ENCODE measurements around the gene SRPRA.

Gene SRPRA

GRCh38 chr11:126281666-126282175 is 13.0 kb upstream of the SRPRA start:
- Histone ChIP-seq H3K4me1 (ENCODE audit: control insufficient read depth, insufficient read depth, low read length) (peaks cover 12% of the 10 kb centered on the region), H3K9ac (ENCODE audit: low read length) (no peak overlapping the region), H3K4me3 (ENCODE audit: low read length) (no peak overlapping the region)

GRCh38 chr11:126281245-126281644 is 12.6 kb upstream of the SRPRA start:
- no peaks in the 10 kb centered on the region for H3K27me3 ChIP-seq (ENCODE audit: control insufficient read depth, insufficient read depth, low read length)
- H3K4me1 ChIP-seq (ENCODE audit: control insufficient read depth, insufficient read depth, low read length): peaks cover 12% of the 10 kb centered on the region
- H3K36me3 ChIP-seq (ENCODE audit: control insufficient read depth, insufficient read depth, low read length): no peaks in the 10 kb centered on the region

More at GRCh38 chr11:126281666-126282175, 13.0 kb upstream of the SRPRA start:
- Histone ChIP-seq H3K36me3 (ENCODE audit: control insufficient read depth, insufficient read depth, low read length) (no peaks in the 10 kb centered on the region), H3K27me3 (ENCODE audit: control insufficient read depth, insufficient read depth, low read length) (no peaks in the 10 kb centered on the region), H3K9me3 (ENCODE audit: control insufficient read depth, low read length) (no peaks in the 10 kb centered on the region)

DNA sequence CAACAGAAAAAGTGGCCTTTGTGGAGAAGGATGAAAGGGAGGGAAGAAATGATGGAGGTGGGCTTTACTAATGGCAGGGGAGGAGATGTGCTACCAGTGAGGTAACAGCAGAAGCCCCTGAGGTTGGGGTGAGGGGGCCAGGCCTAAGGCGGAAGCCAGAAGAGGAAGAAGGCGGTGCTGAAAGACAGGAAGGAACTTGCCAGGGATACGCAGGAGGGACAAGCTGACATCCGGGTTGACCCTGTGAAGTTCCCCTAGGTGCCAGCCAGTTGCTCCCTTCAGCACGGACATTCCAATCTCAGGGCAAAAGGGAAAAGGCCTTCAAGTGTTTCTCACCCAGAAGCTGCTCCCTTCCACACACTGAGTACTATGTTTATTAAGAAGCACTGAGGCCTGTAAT is 11.9 kb upstream of the SRPRA start:
- H3K9me3 ChIP-seq (ENCODE audit: control insufficient read depth, low read length): no peaks in the 10 kb centered on the region
- H3K27me3 ChIP-seq (ENCODE audit: control insufficient read depth, insufficient read depth, low read length): no peaks in the 10 kb centered on the region
- no peaks in the 10 kb centered on the region for H3K36me3 ChIP-seq (ENCODE audit: control insufficient read depth, insufficient read depth, low read length)
- no peak overlapping the region for H3K9ac ChIP-seq (ENCODE audit: low read length)
- H3K4me1 ChIP-seq (ENCODE audit: control insufficient read depth, insufficient read depth, low read length): peaks cover 12% of the 10 kb centered on the region
- no peak overlapping the region for H3K4me3 ChIP-seq (ENCODE audit: low read length)

More at GRCh38 chr11:126281245-126281644, 12.6 kb upstream of the SRPRA start:
- no peaks in the 10 kb centered on the region for H3K9me3 ChIP-seq (ENCODE audit: control insufficient read depth, low read length)
- no peak overlapping the region for H3K4me3 ChIP-seq (ENCODE audit: low read length)
- no peak overlapping the region for H3K9ac ChIP-seq (ENCODE audit: low read length)

- Histone ChIP-seq H3K27me3 (ENCODE audit: control insufficient read depth, insufficient read depth, low read length) (no peaks in the 10 kb centered on the region), H3K9me3 (ENCODE audit: control insufficient read depth, low read length) (no peaks in the 10 kb centered on the region), H3K4me1 (ENCODE audit: control insufficient read depth, insufficient read depth, low read length) (peaks cover 6% of the 10 kb centered on the region), H3K9ac (ENCODE audit: low read length) (no peak overlapping the region), H3K4me3 (ENCODE audit: low read length) (no peak overlapping the region), H3K36me3 (ENCODE audit: control insufficient read depth, insufficient read depth, low read length) (no peaks in the 10 kb centered on the region)
These were observed 10.5 kb upstream of the SRPRA start for GRCh38 chr11:126279191-126279590.

- Histone ChIP-seq H3K9me3 (ENCODE audit: control insufficient read depth, low read length) (no peaks in the 10 kb centered on the region), H3K4me1 (ENCODE audit: control insufficient read depth, insufficient read depth, low read length) (peaks cover 6% of the 10 kb centered on the region), H3K36me3 (ENCODE audit: control insufficient read depth, insufficient read depth, low read length) (peaks cover 4% of the 10 kb centered on the region), H3K9ac (ENCODE audit: low read length) (no peak overlapping the region), H3K27me3 (ENCODE audit: control insufficient read depth, insufficient read depth, low read length) (no peaks in the 10 kb centered on the region), H3K4me3 (ENCODE audit: low read length) (no peak overlapping the region)
These were observed 9.1 kb upstream of the SRPRA start for GRCh38 chr11:126277780-126278179.

GRCh38 chr11:126277322-126277721 is 8.6 kb upstream of the SRPRA start:
- no peaks in the 10 kb centered on the region for H3K27me3 ChIP-seq (ENCODE audit: control insufficient read depth, insufficient read depth, low read length)
- peaks cover 4% of the 10 kb centered on the region for H3K36me3 ChIP-seq (ENCODE audit: control insufficient read depth, insufficient read depth, low read length)
- H3K4me3 ChIP-seq (ENCODE audit: low read length): no peak overlapping the region
- H3K9ac ChIP-seq (ENCODE audit: low read length): no peak overlapping the region
- H3K4me1 ChIP-seq (ENCODE audit: control insufficient read depth, insufficient read depth, low read length): peaks cover 6% of the 10 kb centered on the region
- no peaks in the 10 kb centered on the region for H3K9me3 ChIP-seq (ENCODE audit: control insufficient read depth, low read length)

- peaks cover 20% of the 10 kb centered on the region for H3K36me3 ChIP-seq (ENCODE audit: control insufficient read depth, insufficient read depth, low read length)
- H3K27me3 ChIP-seq (ENCODE audit: control insufficient read depth, insufficient read depth, low read length): no peaks in the 10 kb centered on the region
- peak overlapping the region; percentile 34 for H3K4me3 ChIP-seq (ENCODE audit: low read length)
- no peaks in the 10 kb centered on the region for H3K9me3 ChIP-seq (ENCODE audit: control insufficient read depth, low read length)
- peak overlapping the region; percentile 94 for H3K9ac ChIP-seq (ENCODE audit: low read length)
- H3K4me1 ChIP-seq (ENCODE audit: control insufficient read depth, insufficient read depth, low read length): peaks cover 9% of the 10 kb centered on the region
These were observed 361 bp downstream of the SRPRA start for GRCh38 chr11:126268361-126268707.

DNA sequence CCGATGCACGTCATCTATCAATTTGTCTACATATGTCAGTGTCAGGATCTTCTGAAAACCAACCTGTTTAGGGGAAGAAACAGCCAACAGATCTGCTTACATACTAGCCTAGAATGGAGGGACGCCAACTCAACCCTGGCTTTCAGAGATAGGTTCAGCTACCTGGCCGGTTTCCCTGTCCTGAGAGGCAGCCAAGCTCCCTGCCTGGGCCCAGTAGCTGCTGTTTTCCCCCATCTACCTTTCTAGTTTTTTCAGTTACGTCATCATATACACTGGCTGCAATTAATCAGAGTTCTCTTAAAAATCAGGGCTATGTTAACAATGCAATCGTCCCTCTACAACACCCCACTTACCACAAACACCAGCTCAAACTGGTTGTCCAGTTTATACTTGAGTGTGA is 1.0 kb downstream of the SRPRA start:
- Histone ChIP-seq H3K4me1 (ENCODE audit: control insufficient read depth, insufficient read depth, low read length) (peaks cover 9% of the 10 kb centered on the region), H3K27me3 (ENCODE audit: control insufficient read depth, insufficient read depth, low read length) (no peaks in the 10 kb centered on the region), H3K36me3 (ENCODE audit: control insufficient read depth, insufficient read depth, low read length) (peaks cover 23% of the 10 kb centered on the region), H3K9me3 (ENCODE audit: control insufficient read depth, low read length) (no peaks in the 10 kb centered on the region), H3K4me3 (ENCODE audit: low read length) (peak overlapping the region; percentile 34), H3K9ac (ENCODE audit: low read length) (peak overlapping the region; percentile 94)

- no peaks in the 10 kb centered on the region for H3K27me3 ChIP-seq (ENCODE audit: control insufficient read depth, insufficient read depth, low read length)
These were observed 2.9 kb downstream of the SRPRA start for GRCh38 chr11:126265811-126266210.

DNA sequence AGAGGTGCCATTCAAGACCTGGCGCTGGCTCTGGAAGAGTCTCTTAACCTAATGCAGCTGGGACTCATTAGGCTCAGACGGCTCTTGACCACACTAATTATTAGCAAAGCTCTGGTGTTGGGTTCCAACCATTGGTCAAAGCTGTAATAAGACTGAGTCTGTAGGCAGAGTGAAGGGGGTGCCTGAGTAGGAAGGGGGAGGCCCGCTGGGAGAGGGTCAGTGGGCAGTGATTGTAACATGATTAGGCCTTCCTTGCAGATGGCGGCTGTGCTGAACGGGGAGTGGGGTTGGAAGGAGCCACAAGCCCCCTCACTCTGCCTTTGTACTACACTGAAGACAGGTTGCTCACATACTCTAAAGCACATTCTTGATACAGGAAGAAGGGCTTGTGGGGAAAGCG is 5.2 kb downstream of the SRPRA start:
- Histone ChIP-seq H3K9ac (ENCODE audit: low read length) (no peak overlapping the region), H3K4me1 (ENCODE audit: control insufficient read depth, insufficient read depth, low read length) (peaks cover 9% of the 10 kb centered on the region), H3K36me3 (ENCODE audit: control insufficient read depth, insufficient read depth, low read length) (peaks cover 28% of the 10 kb centered on the region), H3K4me3 (ENCODE audit: low read length) (no peak overlapping the region), H3K9me3 (ENCODE audit: control insufficient read depth, low read length) (no peaks in the 10 kb centered on the region), H3K27me3 (ENCODE audit: control insufficient read depth, insufficient read depth, low read length) (no peaks in the 10 kb centered on the region)

More at GRCh38 chr11:126265811-126266210, 2.9 kb downstream of the SRPRA start:
- Histone ChIP-seq H3K4me1 (ENCODE audit: control insufficient read depth, insufficient read depth, low read length) (peaks cover 9% of the 10 kb centered on the region), H3K9me3 (ENCODE audit: control insufficient read depth, low read length) (no peaks in the 10 kb centered on the region), H3K4me3 (ENCODE audit: low read length) (no peak overlapping the region), H3K36me3 (ENCODE audit: control insufficient read depth, insufficient read depth, low read length) (peaks cover 28% of the 10 kb centered on the region), H3K9ac (ENCODE audit: low read length) (no peak overlapping the region)

DNA sequence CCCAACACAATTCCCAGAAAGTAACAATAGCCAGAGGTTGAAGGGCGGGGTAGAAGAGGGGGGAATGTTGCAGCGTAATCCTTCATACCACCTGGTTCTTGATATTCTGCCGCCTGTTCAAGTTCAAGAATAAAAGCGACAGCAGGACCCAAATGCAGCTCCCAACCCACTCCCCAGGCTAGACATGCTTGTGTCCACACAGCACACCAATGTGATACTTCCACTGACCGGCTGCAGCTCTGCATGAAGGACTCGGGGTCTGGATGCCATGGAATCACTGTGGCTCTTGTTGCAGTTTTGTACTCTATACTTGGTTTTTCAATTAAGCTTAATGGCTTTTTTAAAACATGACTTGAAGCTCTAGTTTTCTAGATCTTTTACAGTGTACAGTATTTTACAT is 6.5 kb downstream of the SRPRA start:
- Histone ChIP-seq H3K36me3 (ENCODE audit: control insufficient read depth, insufficient read depth, low read length) (peaks cover 28% of the 10 kb centered on the region), H3K27me3 (ENCODE audit: control insufficient read depth, insufficient read depth, low read length) (no peaks in the 10 kb centered on the region), H3K4me3 (ENCODE audit: low read length) (no peak overlapping the region), H3K9ac (ENCODE audit: low read length) (no peak overlapping the region), H3K9me3 (ENCODE audit: control insufficient read depth, low read length) (no peaks in the 10 kb centered on the region), H3K4me1 (ENCODE audit: control insufficient read depth, insufficient read depth, low read length) (peaks cover under 1% of the 10 kb centered on the region)

DNA sequence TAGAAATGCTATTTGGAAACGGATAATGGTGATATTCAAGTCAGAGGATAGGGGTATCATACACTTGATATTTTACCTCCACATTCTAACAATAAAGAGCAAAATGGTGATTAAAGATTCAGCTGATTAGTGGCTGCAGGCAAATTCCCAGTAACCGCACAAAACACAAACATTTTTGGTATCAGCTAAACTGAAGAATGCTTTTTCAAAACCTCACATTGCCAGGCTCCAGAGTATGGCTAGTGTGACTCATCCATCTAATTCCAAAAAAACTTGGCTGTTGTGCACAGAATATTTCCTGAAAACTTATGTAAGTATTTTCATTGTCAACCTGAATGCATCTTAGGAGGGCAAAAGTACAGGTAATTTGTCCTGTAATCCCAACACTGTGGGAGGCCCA is 10.9 kb downstream of the SRPRA start:
- Histone ChIP-seq H3K36me3 (ENCODE audit: control insufficient read depth, insufficient read depth, low read length) (peaks cover 4% of the 10 kb centered on the region), H3K27me3 (ENCODE audit: control insufficient read depth, insufficient read depth, low read length) (no peaks in the 10 kb centered on the region), H3K9me3 (ENCODE audit: control insufficient read depth, low read length) (no peaks in the 10 kb centered on the region), H3K4me1 (ENCODE audit: control insufficient read depth, insufficient read depth, low read length) (peaks cover 8% of the 10 kb centered on the region), H3K9ac (ENCODE audit: low read length) (no peak overlapping the region), H3K4me3 (ENCODE audit: low read length) (no peak overlapping the region)

DNA sequence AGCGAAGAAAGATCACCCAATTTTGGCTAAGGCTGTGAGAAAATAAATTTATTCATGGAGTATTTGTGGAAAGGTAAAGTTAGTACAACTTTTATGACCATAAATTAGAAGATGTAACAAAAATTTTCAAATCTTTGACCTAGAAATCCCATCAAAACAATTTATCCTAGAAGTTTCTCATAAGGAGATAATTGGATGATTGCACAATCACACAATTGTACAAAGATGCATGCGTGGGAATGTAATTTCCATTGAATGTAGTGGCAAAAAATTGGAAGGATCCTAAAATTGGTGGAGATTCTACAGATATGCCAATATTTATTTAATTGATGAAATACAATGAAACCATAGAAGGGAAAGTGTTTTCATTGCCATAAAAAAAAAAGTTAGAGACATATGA is 11.6 kb downstream of the SRPRA start:
- Histone ChIP-seq H3K4me1 (ENCODE audit: control insufficient read depth, insufficient read depth, low read length) (peaks cover 13% of the 10 kb centered on the region), H3K9me3 (ENCODE audit: control insufficient read depth, low read length) (no peaks in the 10 kb centered on the region), H3K27me3 (ENCODE audit: control insufficient read depth, insufficient read depth, low read length) (no peaks in the 10 kb centered on the region), H3K4me3 (ENCODE audit: low read length) (no peak overlapping the region), H3K9ac (ENCODE audit: low read length) (no peak overlapping the region), H3K36me3 (ENCODE audit: control insufficient read depth, insufficient read depth, low read length) (peaks cover 2% of the 10 kb centered on the region)
